ENCODE results near the gene UNC5A.

Gene UNC5A

GRCh38 chr5:176819476-176819875, 9.1 kb downstream of the UNC5A start:
- DNase-seq (ENCODE audit: low read depth in 2 of 3, low spot score in 1 of 3): no peak

DNA sequence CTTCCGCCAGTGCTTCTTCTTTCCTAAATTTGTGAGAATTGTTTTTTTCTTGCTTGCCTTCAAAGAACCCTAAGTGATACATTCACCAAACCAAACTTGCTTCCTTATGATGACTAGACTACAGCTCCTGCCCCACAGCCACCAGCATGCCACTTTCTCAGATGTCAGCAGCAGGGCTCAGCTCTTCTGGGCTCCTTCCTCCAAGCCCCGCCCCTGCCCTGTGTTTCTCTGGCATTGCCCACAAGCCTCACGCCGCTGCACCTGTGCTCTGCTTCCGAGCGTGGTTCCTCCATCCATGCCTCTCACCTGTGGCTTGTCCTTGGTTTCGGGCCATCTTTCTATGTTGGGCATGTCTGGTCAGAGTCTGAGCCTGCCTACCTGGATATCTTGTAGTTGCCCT, 10.6 kb downstream of the UNC5A start:
- DNase-seq (ENCODE audit: low read depth in 2 of 3, low spot score in 1 of 3): no peak

GRCh38 chr5:176821441-176821840, 11.1 kb downstream of the UNC5A start:
- DNase-seq (ENCODE audit: low read depth in 2 of 3, low spot score in 1 of 3): no peak

DNA sequence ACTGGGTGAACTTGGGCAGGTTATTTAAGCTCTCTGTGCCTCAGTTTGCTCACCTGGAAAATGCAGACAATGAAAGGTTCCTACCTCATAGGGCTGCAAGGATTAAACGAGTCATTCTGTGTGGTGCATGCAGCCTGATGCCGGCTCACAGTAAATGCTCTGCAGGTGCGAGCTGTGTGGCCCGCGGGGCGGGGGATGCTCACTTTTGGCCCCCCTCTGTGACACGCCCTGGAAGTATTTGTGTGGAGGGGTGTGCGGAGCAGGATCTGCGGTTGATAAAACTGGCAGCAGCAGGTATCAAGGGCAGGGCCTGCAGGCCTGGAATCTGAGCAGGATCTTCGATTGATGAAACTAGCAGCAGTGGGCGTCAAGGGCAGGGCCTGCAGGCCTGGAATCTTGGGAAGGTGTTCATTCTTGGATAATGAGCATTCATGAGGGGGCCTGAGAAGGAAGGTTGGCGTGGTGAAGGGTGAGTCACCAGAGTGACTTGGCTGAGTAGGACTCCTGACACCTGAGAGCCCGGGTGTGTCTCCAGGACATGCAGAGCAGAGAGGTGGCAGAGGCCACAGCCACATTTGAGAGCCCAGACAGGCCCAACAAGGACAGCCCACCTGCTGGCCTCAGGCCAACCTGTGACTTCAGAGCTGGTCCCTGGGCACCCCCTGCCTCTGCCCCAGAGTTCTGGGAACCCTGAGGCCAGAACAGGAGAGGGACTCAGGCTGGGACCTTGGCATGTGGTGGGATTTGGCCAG, 11.9 kb downstream of the UNC5A start:
- no peak for DNase-seq (ENCODE audit: low read depth in 2 of 3, low spot score in 1 of 3)

DNA sequence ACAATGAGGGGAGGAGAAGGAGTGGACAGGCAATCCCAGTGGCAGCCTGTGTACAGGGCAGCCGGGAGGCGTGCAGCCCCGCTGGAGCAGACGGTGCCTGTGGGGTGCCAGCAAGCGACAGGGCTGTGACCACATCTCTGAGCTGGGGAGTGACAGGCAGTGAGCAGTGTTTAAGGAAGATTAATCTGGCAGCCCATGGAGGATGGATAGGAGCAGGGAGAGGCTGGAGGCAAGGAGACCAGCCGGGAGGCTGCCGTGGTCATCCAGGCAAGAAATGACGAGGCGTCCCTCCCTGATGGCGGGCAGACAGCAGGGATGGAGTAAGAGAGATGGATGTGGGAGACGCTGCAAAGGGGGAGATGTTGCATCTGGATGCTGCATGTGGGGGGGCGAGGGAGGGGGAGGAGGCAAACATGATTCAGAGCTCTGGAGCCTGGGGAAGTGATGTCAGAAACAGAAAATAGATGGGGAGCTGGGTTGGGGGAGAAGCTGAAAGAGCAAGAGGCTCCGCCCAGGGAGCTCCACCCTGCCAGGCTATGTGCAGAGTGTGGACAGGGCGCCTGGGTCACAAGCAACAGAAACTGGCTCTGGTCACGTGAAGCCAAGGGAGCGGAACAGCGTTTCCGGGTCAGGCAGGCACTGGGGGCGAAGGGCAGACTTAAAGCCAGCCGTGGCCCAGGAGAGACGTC, 12.6 kb downstream of the UNC5A start:
- DNase-seq (ENCODE audit: low read depth in 2 of 3, low spot score in 1 of 3): no peak

DNA sequence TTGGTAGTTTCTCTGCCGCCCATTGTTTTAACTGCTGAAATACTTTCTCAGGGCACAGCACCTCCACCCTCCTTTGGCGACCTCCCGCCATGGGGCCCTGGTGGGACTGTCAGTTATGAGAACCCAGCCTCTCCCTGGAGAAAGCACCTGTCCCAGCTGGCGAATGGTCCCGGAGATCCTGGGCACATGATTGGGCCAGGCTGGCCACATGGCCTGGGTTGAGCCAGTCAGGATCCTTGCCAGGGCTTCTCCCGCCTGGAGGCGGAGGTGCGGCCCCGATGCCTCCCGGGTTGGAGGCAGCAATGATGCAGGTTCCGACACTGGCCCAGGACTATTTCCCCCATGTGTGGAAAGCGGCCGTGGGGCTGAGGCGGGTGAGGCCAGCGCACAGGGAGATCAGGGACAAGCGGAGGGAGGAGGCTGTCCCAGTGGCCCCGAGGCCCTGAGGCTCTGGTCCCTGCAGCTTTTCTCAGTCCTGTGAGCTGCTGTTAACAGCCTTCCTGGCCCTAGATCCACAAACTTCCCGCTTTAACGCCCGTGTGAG, 13.6 kb downstream of the UNC5A start:
- DNase-seq (ENCODE audit: low read depth in 2 of 3, low spot score in 1 of 3): no peak

- DNase-seq (ENCODE audit: low read depth in 2 of 3, low spot score in 1 of 3): no peak
Measured at GRCh38 chr5:176824604-176825003, 14.2 kb downstream of the UNC5A start.

- DNase-seq (ENCODE audit: low read depth in 2 of 3, low spot score in 1 of 3): no peak
Measured at GRCh38 chr5:176825234-176825633, 14.9 kb downstream of the UNC5A start.

DNA sequence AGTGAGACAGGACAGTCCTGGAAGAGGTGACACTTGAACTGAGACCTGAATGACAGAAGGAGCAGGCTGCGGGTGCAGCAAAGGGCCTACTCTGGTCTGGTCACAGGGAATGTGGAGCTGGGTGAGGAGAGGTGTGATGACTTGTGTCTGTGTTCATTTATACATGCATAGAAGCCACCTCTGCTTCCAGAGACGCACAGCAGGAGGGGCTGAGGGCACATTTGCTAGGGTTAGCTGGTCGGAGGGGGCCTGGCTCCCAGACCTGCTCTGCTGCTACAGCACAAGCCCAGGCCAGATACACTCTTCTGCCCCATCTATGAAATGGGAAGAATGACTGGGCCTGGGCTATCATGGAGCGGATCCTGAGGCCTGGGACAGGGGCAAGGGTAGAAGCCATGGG, 15.6 kb downstream of the UNC5A start:
- no peak for DNase-seq (ENCODE audit: low read depth in 2 of 3, low spot score in 1 of 3)

- DNase-seq (ENCODE audit: low read depth in 2 of 3, low spot score in 1 of 3): no peak
Measured at GRCh38 chr5:176827736-176828414, 17.5 kb downstream of the UNC5A start.

DNA sequence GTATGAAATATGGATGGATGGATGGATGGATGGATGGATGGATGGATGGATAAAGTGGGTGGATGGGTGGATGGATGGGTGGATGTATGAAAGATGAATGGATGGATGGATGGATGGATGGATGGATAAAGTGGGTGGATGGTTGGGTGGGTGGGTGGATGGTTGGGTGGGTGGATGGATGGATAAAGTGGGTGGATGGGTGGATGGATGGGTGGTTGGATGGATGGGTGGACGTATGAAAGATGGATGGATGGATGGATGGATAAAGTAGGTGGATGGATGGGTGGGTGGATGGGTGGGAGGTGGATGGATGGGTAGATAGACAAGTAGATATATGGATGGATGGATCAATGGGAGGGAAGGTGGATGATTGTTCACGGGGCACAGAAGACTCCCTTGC, 19.0 kb downstream of the UNC5A start:
- no peak for DNase-seq (ENCODE audit: low read depth in 2 of 3, low spot score in 1 of 3)

DNA sequence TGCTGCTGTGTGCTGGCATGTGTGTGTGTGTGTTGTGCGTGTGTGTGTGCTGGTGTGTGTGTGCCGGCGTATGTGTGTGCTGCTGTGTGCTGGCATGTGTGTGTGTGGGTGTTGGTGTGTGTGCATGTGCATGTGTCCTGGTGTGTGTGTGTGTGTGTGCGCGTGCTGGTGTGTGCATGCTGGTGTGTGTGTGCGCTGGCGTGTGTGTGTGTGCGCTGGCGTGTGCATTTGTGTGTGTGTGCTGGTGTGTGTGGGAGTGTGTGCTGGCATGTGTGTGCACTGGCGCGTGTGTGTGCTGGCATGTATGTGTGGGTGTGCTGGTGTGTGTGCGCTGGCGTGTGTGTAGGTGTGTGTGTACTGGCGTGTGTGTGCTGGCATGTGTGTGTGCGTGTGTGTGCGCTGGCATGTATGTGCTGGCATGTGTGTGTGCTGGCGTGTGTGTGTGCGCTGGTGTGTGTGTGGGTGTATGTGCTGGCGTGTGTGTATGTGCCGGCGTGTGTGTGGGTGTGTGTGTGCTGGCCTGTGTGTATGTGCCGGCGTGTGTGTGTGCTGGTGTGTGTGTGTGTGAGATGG, 20.1 kb downstream of the UNC5A start:
- no peak for DNase-seq (ENCODE audit: low read depth in 2 of 3, low spot score in 1 of 3)

GRCh38 chr5:176830995-176831423, 20.6 kb downstream of the UNC5A start:
- no peak for DNase-seq (ENCODE audit: low read depth in 2 of 3, low spot score in 1 of 3)

DNA sequence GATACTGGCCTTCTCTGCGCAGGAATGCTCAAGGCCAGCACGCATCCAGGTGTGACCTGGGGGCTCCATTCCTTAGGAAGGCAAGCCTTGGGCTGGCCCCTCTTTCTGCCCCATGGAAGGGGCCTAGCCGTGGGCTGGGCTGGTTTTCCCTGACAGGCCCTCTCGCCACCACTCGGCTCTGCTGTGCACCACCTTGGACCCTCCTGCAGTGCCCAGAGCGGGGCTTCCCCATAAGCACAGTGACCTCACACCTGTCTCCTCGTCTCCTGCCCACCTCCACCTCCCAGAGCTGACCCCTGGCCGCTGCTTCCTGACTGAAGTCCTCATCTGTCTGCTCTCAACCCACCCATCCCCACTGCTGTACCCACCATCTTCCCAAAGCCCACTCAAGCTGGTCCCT, 21.1 kb downstream of the UNC5A start:
- DNase-seq (ENCODE audit: low read depth in 2 of 3, low spot score in 1 of 3): no peak

- DNase-seq (ENCODE audit: low read depth in 2 of 3, low spot score in 1 of 3): no peak
Measured at GRCh38 chr5:176832162-176832561, 21.8 kb downstream of the UNC5A start.

GRCh38 chr5:176833286-176833685, 22.9 kb downstream of the UNC5A start:
- DNase-seq (ENCODE audit: low read depth in 2 of 3, low spot score in 1 of 3): no peak

DNA sequence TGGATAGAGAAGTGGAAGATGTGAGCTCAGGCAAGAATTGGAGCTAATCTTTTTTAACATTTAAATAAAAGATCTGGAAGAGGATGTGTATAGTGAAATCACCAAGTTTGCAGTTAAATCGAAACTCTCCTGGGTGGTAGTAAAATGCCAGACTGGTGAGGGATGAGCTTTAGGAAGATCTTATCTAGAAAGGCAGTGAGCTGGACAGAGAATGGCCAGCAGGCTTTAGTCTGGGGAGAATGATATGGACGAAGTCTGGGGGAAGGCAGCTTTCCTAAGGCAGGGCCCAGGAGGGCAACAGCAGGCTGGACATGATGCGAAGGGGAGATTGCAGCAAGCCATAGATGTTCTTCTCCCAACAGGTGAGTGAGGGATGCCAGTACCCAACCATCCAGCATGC, 25.6 kb downstream of the UNC5A start:
- DNase-seq (ENCODE audit: low read depth in 2 of 3, low spot score in 1 of 3): no peak

DNA sequence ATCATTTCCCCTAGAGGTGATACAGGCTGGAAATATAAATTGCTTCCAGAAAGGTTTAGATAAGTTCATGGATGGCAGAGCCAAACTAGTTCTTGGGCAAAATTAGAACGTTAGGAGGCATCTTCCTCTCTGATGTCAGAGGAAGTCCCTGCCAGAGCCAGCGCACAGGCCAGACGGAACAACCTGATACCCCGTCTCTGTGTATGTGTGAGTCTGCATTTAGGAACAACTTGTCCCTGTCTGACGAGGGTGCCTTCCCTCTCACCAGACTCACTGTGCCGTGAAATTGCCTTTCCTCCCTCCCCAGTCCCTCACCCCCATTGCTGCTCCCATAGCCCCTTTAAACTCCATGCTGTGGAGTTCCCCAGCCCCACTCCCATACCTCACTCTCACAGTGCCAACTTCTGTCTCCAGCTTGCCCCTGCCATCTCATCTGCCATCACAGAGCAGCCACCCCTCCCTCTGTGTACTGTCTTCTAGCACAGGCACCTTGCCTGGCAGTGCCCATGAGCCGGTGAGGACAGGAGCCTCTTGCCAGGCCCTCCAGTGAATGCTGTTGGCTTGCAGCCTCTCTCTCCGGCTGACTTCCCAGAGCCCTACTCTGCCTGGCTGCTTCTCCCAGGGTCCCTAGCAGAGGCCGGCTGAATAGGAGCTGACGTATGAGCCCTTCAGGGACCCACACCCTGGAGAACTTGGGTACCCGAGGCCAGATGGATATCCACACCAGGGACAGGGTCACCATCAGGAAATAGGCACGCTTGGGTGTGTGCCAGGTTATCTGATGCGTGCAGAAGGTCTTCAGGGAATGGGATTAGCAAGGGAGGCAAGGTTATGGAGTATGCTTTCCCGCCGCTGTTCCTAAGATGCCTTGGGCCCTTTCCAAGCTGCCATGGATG, 26.7 kb downstream of the UNC5A start:
- no peak for DNase-seq (ENCODE audit: low read depth in 2 of 3, low spot score in 1 of 3)

DNA sequence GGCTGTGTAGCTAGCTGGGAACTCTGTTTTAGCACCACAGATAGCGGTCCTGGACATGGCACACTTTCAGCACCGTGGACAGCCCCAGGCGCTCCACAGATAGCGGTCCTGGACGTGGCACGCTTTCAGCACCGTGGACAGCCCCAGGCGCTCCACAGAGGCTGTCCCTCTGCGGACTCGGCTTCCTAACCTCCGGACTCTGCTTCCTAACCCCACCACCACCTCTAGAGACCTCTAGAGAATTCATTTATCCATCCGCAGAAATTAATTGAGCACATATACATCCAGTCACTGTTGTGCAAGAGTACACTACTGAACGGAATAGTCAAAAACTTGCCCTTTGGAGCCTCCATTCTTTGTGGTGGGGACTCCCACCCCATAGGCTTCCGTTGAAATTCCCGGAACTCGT, 27.4 kb downstream of the UNC5A start:
- DNase-seq (ENCODE audit: low read depth in 2 of 3, low spot score in 1 of 3): peak; percentile 56 to 74 (median 62)

DNA sequence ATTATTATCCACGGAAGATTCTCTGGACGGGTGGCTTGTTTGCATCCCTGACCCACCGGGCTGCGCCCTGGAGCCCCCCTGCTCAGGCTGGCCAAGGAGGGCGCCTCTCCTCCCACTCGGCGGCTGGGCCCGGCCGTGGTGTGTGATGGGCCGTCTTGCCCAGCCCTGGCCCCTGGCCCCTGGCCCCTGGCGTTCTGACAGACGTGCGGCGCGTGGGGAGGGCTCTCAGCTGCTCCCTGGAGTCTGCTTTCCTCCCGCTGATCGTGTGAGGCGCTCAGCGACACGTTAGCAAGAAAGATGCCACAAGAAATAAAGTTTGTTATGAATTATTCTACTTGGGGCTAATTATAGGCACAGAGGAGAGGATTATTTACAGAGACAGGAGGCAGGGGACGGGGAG, 33.3 kb downstream of the UNC5A start:
- no peak for DNase-seq (ENCODE audit: low read depth in 2 of 3, low spot score in 1 of 3)

- no peak for DNase-seq (ENCODE audit: low read depth in 2 of 3, low spot score in 1 of 3)
Measured at GRCh38 chr5:176844281-176844680, 33.9 kb downstream of the UNC5A start.

Measured in stimulated activated CD4-positive, alpha-beta T cell treated with anti-CD3 and anti-CD28 coated beads, Interleukin-12 subunit alpha, Interleukin-12 subunit beta, amount 100 ng/mL, for 48 hours (primary cell).